Colonic mucosa (tissue), 4 donors: ENCODE data around the gene RBM34. TPM values are rescaled to one million over a fixed set of nuclear protein-coding genes. Genes with fewer than 3 reads are reported as not detected.

Source experiments
- DNase-seq: peaks from one replicate; pipeline ENCODE4 v3.0.0-alpha.2; 2020
- H3K27ac ChIP-seq: fragments of 200-600 bp; one replicate; pipeline ENCODE4 v1.8.0; 2021
- H3K27me3 ChIP-seq: fragments of 200-600 bp; one replicate; pipeline ENCODE4 v1.8.0; 2021
- H3K36me3 ChIP-seq: fragments of 200-600 bp; one replicate; pipeline ENCODE4 v1.8.0; 2021
- H3K4me1 ChIP-seq: fragments of 200-600 bp; one replicate; pipeline ENCODE4 v1.8.0; 2021; ENCODE audit warnings: mild to moderate bottlenecking
- H3K4me3 ChIP-seq: fragments of 200-600 bp; one replicate; pipeline ENCODE4 v1.8.0; 2021
- H3K9ac ChIP-seq, 2 donors: one replicate each; pipeline ENCODE4 v1.7.0; 2013; ENCODE audit warnings: control low read depth in 2 of 2, low read depth in 2 of 2, low read length in 2 of 2
- H3K9me3 ChIP-seq: fragments of 200-600 bp; one replicate; pipeline ENCODE4 v1.8.0; 2021
- CTCF ChIP-seq: fragments of 200-600 bp; IDR thresholded peaks from one replicate; pipeline ENCODE4 v1.8.0; 2022; ENCODE audit warnings: antibody characterized with exemption, mild to moderate bottlenecking
- intact Hi-C: fragments of 100-400 bp; cut with DNase I; formaldehyde crosslinking; loops from one replicate; pipeline ENCODE4 v1.14.1; 2022
- total RNA-seq, 2 donors: library from RNA; stranded (reverse); fragmentation: NEBNext Ultra II Directional in 1 of 2; extraction: Animal tissue kit (Norgen Biotek cat#: 25700) in 1 of 2; gene quantifications; one replicate each; pipeline ENCODE4 v1.2.1, GENCODE V29; 2021
- donor health status: healthy.
- donor health status: DM: no; HTN: no; CAD: no.
- donor health status: DM: no; HTN: no; CAD: no.

RBM34 gene
- total RNA-seq, 2 donors from 2014 or later, result 59.8 to 61.2 TPM

DNA sequence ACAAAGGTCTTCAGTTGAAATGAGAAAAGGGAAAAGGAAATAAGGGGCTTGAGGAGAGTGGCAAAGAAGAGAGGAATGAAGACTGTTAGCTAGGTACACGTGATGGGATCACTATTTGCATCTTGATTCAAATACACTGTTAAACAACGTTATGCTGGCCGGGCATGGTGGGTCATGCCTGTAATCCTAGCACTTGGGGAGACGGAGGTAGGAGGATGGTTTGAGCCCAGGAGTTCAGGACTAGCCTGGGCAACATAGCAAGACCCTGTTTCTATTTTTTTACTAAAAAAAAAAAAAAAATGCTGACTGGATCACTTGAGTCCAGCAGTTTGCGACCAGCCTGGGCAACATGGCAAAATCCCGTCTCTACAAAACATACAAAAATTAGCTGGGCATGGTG lies 2.4 kb downstream of the RBM34 start:
- no peaks in the 10 kb centered on the region for H3K36me3 ChIP-seq
- no peaks in the 10 kb centered on the region for H3K27me3 ChIP-seq
- no peak for TF ChIP-seq CTCF
- H3K9ac ChIP-seq, result no peak overlapping the region
- H3K9me3 ChIP-seq, result no peaks in the 10 kb centered on the region
- no peak overlapping the region for H3K27ac ChIP-seq
- intact Hi-C loops, result no loop called here
- peaks cover 8% of the 10 kb centered on the region for H3K4me1 ChIP-seq
- no peak for DNase-seq
- no peak overlapping the region for H3K4me3 ChIP-seq

DNA sequence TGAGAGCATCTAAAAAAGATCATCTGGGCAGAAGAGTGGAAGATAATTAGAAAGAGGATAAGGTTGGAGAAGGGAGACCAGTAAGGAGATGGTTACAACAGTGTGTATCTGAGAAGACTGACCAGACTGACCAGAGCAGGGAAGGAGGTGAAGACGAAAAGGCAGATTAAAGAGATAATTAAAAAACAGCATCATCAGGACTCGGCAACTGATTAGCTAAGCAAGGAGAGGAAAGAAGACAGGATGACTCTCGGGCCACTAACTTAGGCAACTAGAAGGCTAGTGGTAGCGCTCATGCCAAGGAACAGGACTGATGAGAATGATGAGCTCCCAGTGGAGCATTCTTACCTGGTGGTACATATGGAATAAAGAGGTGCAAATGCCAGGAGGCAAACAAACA lies 3.9 kb downstream of the RBM34 start:
- intact Hi-C loops, result no loop called here
- Histone ChIP-seq H3K36me3 (peaks cover 7% of the 10 kb centered on the region), H3K9me3 (no peaks in the 10 kb centered on the region), H3K4me3 (no peak overlapping the region), H3K9ac (no peak overlapping the region), H3K27ac (peak overlapping the region; percentile 19), H3K27me3 (no peaks in the 10 kb centered on the region), H3K4me1 (peaks cover 8% of the 10 kb centered on the region)
- no peak for DNase-seq
- TF ChIP-seq CTCF, result no peak

- Histone ChIP-seq H3K36me3 (peaks cover 7% of the 10 kb centered on the region), H3K4me1 (peaks cover 8% of the 10 kb centered on the region)
- DNase-seq, result peak; percentile 40
These were observed 4.3 kb downstream of the RBM34 start for GRCh38 chr1:235156740-235157139.

GRCh38 chr1:235156265-235156664 lies 4.8 kb downstream of the RBM34 start:
- no peak for TF ChIP-seq CTCF
- intact Hi-C loops, result no loop called here

More at GRCh38 chr1:235156740-235157139, 4.3 kb downstream of the RBM34 start:
- no peaks in the 10 kb centered on the region for H3K27me3 ChIP-seq
- H3K27ac ChIP-seq, result peak overlapping the region; percentile 19
- TF ChIP-seq CTCF, result no peak
- no peaks in the 10 kb centered on the region for H3K9me3 ChIP-seq
- no peak overlapping the region for H3K4me3 ChIP-seq
- no peak overlapping the region for H3K9ac ChIP-seq
- intact Hi-C loops, result no loop called here

DNA sequence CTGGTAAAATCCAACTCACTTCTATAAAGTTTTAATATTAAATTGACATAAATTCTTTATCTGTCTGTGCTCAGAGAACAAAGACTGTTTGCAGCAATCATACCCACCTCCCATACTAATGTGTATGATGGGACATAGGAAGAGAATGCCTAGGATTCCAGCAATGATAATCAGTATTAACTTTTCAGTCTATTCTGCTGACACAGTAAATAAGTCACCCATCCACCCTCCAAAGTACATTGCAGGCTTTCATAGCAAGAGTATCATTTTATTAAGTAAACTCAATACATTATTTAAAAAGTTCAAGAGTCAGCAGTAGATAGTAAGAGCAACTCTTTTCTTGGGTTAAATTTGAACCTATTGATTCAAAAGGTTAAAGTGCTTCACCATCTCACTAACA lies 8.8 kb downstream of the RBM34 start:
- no peak overlapping the region for H3K27ac ChIP-seq
- H3K36me3 ChIP-seq, result peaks cover 7% of the 10 kb centered on the region
- H3K27me3 ChIP-seq, result no peaks in the 10 kb centered on the region
- H3K9ac ChIP-seq, result no peak overlapping the region
- no peaks in the 10 kb centered on the region for H3K9me3 ChIP-seq
- no peak overlapping the region for H3K4me3 ChIP-seq
- TF ChIP-seq CTCF, result no peak
- intact Hi-C loops, result no loop called here
- peaks cover 4% of the 10 kb centered on the region for H3K4me1 ChIP-seq
- DNase-seq, result no peak

More at GRCh38 chr1:235156265-235156664, 4.8 kb downstream of the RBM34 start:
- Histone ChIP-seq H3K36me3 (peaks cover 7% of the 10 kb centered on the region), H3K9ac (no peak overlapping the region), H3K4me3 (no peak overlapping the region), H3K27me3 (no peaks in the 10 kb centered on the region), H3K27ac (peak overlapping the region; percentile 19), H3K9me3 (no peaks in the 10 kb centered on the region), H3K4me1 (peaks cover 8% of the 10 kb centered on the region)
- DNase-seq, result no peak
